Spleen (tissue), 7 donors: ENCODE results near the gene RASAL3.

Experiments used
- POLR2A ChIP-seq, 3 donors: fragments of 450-650 bp; IDR thresholded peaks; one replicate each; pipeline ENCODE4 v1.5.1; 2017; ENCODE audit warnings: antibody characterized with exemption in 3 of 3, mild to moderate bottlenecking in 1 of 3
- TF ChIP-seq, protein P1 (sequence below), 11 experiments: fragments of 200-600 bp in 7 of 11; fragments of 450-650 bp in 4 of 11; sonication (generic) in 4 of 11; IDR thresholded peaks in 8 of 11; conservative IDR thresholded peaks in 3 of 11; 1 replicate in 7 of 11; 2 replicates in 4 of 11; pipeline versions ENCODE4 v1.4.0 to v1.8.0; 2016 to 2021; ENCODE audit warnings: antibody characterized with exemption in 11 of 11, inconsistent platforms in 4 of 11, mild to moderate bottlenecking in 1 of 11
- donor health status: DM: no; HTN: no; CAD: no; lungs with moderate emphysema.
- donor health status: DM: no; HTN: no; CAD: no.
- donor health status: DM: no; HTN: no; CAD: no.

DNA sequence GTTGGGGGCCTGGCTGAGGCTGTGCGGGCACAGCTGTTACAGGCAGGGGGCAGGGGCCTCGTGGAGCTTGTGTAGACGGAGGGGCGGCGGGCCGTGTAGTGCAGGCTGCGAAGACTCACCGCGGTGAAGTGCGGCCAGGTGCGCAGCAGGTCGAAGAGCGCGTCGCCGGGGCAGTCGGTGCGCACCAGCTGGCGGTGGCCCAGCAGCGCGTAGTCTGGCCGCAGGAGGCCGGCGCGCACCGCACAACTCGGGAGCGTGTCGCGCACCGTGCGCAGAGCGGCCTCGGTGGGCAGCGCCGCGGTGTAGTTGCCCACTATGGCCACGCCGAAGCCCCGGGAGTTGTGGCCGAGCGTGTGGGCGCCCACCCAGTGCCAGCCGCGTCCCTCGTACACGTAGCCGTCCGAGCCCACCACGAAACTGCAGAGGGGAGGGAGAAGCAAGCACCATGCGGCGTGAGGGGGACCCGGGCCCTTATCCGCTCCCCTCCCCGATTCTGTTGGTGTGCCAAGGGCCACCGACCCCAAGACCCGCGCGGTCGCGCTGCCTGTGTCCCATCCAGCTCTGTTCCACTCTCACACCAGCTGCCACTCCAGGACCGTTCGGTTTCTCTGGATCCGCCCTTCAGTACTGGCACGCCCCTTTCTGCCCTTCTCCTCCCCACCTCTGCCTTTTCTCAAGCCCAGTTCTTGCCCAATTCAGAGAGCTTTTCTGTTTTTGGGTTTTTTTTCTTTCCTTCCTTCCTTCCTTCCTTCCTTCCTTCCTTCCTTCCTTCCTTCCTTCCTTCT, 5.4 kb upstream of the RASAL3 start:
- TF ChIP-seq, protein P1, sequence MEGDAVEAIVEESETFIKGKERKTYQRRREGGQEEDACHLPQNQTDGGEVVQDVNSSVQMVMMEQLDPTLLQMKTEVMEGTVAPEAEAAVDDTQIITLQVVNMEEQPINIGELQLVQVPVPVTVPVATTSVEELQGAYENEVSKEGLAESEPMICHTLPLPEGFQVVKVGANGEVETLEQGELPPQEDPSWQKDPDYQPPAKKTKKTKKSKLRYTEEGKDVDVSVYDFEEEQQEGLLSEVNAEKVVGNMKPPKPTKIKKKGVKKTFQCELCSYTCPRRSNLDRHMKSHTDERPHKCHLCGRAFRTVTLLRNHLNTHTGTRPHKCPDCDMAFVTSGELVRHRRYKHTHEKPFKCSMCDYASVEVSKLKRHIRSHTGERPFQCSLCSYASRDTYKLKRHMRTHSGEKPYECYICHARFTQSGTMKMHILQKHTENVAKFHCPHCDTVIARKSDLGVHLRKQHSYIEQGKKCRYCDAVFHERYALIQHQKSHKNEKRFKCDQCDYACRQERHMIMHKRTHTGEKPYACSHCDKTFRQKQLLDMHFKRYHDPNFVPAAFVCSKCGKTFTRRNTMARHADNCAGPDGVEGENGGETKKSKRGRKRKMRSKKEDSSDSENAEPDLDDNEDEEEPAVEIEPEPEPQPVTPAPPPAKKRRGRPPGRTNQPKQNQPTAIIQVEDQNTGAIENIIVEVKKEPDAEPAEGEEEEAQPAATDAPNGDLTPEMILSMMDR (IDR thresholded peaks at IDR 0.05 in 8 of 11, conservative IDR thresholded peaks at IDR 0.05 in 3 of 11): peak in 1 of 11 experiments; percentile 3
- TF ChIP-seq POLR2A (IDR thresholded peaks at IDR 0.05): no peak
